Pulmonary artery endothelial cell (primary cell): ENCODE data around the gene HIVEP1. TPM values are rescaled to one million over a fixed set of nuclear protein-coding genes. Genes with fewer than 3 reads are reported as not detected.

ENCODE experiments used
- DNase-seq: peaks from one replicate; pipeline ENCODE4 v3.0.0-alpha.2; 2011; ENCODE audit warnings: low read depth, low spot score
- total RNA-seq: library from RNA; depleted of rRNA; stranded (reverse); fragments of >200 nt; gene quantifications from 2 replicates; pipeline ENCODE4 v1.2.3, GENCODE V29; 2014

The HIVEP1 gene
- total RNA-seq, 1 donor from 2014 or later, result 11.0 TPM

DNA sequence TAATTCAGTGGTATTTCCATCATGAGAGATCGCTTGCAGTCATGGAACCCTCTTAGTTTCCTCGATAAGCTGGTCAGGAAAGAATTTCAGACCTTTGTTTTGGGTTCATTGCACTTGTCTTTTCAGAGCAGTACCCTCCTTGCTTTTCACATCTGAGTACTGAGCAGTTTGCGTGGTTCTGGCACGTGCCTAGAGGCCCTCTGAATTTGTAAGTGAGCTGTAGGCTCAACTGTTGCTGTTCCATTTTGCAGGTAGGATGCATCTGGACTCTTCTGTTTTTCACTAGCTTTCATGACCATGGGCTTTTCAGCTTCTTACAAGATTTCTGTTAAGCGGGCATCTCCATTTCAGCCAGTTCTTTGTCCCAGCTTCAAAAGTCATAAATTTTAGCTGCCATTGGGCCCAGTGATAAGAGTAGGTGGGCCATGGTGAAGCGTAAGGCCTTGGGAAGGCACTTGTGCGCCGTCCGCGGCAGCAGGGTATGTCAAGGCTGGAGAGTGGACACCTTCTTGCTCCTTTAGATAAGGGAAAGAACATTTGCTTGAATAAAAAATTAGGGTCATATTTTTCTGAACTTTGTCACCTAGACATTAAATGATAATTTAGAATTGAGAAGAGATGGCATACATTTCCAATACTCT, 35.8 kb downstream of the HIVEP1 start:
- DNase-seq, result no peak

DNA sequence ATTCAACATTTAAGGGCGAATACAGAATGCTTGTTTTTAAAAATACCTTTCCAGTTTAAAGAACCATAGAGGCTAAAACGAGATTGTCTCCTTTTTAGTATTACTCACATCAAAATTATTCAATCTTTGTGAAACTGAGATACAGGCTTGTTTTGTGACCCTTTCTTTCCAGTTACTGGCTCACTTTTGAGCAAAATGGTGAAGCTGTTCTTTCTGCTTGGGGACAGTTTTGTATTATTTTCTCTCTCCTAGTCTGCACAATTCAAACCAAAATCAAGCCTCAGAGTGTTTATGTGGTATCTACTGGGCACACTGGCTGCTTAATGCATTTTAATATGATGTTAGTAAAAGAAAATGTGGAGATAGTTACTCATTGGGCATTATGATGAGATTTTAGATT, 36.5 kb downstream of the HIVEP1 start:
- no peak for DNase-seq

DNA sequence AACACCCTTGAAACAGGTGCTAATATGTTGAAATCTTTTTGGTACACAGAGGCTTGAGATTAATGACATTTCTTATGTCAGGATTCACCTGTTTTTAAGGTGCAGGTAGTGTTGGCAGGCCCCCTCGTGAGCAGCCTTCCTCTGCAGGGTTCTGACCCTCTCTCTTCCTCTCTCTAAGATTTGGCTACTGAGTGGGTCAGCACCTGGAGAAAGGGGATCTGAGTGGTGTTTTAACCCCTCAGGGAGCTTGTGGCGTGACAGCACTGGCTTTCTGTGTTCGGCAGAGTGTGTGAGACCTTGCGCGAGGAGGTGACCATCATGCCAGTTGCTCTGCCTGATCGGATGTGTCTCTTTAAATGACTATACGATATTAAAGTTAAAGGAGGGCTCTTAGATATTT, 37.1 kb downstream of the HIVEP1 start:
- no peak for DNase-seq

DNA sequence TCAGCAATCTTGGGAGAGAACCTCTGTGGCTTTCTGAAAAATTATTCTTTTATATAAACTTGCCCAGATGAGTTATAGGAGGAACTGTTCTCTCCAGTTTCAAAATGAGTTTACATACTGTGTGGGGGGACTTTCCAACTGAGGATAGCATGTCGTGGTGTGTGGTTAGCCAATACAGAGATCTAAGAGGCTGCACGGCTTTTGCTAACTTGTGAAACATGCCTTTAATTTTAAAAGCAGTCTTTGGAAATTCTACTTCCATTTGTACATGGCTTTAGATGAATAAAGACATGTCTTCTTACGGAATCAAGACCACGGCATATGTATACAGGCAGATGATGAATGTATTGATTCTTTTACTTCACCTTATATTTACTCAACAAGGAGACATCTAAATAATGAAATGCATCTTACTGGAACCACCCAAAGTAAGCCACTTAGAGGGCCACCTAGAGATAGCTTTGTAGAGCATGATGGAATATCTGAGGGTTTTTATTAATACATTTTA, 39.8 kb downstream of the HIVEP1 start:
- no peak for DNase-seq

DNA sequence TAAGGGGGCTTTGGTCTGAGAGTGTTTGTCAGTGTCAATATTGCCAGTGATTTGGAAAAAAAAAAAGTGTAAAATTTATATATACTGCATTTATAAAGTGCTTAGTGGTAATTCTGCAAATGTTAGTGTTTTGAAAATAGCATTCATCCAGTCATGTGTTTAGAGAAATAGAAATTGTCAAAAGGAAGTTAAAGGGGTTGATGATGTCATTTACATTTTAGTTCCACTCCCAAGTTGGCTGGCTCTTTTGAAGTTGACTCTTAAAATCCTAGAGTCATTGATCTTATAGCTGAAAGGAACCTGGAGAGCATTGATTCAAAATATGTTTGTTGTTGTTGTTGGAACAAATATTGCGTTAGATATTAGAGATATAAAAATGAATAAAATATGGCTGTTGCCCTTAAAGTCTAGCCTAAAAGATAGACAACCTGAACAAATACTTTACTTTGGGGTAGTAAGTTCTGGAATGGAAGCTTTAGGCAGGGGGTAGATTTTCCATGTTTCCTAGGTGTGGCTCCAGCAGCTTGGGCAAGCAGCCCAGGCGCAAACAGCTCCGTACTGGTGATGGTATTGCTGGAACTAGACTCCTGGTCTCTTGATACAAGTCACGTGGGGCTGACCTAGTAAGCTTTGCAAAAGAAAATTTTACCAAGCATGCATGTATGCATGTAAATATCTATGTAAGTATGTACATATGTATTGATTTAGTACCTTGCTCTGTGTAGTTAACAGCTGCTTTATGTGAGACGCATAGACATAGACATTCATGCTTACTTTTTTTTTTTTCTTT, 46.3 kb downstream of the HIVEP1 start:
- DNase-seq, result no peak

DNA sequence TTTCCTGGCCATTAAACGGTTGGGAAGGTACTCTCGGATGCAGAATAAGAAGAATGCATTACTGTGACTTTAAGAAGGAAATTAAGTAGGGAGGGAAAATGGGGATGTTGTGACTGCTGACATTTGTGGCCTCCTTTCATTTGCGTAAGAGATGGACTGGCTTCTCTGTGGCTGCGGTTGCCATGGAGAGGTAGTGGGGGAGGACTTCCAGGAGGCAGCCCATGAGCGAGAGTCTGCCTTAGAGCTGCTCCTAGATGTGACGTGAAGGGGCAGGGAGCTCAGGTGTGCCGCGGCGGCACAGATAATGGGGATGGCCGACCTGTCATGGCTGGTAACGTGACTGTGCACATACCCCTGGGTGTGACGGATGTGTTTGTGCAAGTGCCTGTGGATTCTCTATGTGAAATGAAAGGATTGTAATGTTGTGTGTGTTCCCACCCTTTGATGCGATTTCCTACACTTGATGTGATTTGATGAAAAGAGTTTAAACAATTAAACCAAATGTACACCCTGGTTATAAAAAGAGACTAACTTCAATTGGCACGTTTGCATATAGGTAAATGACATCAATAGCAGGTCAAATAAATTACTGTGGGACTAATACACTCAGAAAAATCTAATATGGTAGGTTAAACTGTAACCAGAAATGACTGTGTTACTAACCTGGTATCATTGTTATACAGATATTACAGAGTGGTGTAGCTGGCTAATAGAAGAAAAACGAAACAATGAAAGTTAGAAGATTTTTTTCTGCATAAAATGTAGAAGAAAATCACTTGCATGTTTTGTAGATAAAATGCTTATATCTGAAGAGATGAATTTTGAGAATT, 48.9 kb downstream of the HIVEP1 start:
- no peak for DNase-seq

DNA sequence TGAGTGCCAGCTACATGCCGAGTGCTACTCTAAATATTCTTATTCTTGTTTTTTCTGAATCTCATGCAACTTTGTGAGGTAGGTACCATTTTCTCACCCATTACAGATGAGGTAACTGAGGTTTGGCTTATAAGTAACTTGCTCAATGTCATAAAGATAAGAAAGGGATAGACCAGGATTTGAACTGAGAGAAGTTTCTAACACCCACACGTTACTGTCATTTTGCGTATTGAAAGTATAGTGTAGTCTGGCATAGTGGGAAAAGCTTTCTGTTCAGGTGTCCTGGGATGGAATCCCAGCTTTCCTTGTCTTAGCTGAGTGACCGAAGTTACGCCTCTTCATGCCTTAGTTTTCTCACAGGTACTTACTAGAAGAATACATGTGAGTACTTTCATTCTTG, 50.5 kb downstream of the HIVEP1 start:
- no peak for DNase-seq

DNA sequence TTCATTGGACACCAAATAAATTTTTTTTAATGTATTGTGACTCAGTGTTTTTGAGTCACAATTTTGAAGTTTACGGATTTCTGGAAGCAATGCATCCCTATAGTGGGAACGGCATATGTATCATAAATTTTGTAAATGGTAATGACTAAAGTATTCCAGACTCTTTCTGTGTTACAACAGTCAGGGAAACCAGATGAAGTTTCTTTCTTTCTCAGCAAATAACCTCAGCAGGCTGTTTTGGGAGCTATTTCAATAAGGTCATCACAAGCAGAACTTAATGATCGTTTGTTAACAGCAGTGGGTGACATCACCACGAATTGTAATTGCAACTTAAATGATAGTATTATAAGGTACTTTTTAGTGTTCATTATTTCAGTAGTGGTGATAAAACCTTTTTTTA, 52.0 kb downstream of the HIVEP1 start:
- DNase-seq, result no peak

DNA sequence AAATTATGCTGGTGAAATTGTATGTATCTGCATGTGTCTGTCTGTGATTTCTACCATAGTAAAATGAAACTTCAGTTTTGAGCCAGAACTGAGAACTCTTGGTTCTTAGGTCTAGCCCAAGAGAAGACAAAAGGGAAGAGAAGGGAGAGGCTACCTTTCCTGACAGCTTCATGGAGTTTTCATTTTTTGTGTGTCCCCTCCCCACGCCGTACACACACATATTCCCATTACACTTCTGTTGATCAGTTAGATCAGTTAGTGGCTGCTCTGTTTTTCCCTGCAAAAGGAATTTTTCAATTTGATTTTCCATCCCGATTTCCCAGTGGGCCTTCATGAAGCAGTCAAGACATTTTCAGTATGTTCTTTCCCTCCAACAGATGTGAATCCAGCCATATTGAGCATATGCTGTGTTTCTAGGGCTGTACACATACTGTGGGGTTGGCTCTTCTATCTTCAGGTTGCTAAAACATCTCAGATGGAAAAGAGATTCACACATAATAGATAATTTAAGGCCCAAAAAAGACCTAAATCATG, 52.5 kb downstream of the HIVEP1 start:
- no peak for DNase-seq

DNA sequence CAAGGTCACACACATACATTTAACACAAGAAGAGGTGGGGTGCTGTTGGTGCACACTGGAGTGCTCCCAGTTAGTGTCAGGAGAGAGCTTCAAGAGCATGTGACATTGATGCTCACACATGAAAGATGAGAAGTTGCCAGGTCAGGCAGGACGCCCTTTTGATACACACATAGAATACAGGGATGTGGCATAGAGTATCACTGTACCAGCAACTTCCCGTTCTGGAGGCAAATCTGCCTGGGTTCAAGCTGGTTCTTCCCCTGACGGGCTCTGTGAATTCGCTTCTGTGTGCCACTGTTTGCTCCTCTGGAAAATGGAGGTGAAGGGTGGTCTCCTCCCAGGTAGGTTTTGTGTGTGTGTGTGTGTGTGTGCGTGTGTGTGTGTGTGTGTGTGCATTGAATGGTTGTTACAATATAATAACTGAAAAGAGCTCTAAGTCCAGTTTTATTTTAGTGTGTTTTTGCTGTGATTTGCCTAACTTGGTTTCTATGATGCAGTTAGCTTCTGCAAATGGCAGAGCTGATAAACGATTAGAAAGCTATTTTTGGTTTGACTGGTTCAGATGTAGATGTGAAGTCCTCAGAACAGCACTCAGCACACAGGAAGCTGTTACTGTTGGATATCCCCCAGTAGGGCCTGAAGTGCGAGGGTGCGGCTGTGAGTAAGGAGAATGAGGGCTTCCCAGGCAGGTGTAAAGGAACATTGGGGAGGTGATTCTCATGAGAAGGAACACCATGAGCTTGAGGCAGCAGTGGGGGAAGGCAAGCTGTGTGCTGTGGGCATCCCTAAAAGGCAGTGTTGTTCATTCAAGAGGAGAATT, 53.4 kb downstream of the HIVEP1 start:
- DNase-seq, result no peak

DNA sequence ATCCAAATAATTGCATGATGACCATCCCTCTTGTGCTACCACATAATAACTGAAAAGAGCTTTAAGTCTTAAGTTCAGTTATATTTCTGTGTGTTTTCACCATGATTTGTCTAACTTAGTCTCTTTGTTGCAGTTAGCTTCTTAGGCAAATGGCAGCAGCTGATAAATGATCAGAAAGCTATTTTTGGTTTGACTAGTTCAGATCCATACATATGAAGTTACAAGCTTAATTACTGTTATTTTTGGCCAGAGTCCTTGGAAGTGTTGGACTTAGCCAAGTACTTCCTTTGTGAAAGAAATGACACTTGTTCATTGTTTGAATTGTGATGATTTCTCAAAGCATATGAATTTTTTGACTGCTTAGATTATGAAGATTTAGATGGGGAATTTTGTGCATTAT, 54.2 kb downstream of the HIVEP1 start:
- DNase-seq, result peak; percentile 39

DNA sequence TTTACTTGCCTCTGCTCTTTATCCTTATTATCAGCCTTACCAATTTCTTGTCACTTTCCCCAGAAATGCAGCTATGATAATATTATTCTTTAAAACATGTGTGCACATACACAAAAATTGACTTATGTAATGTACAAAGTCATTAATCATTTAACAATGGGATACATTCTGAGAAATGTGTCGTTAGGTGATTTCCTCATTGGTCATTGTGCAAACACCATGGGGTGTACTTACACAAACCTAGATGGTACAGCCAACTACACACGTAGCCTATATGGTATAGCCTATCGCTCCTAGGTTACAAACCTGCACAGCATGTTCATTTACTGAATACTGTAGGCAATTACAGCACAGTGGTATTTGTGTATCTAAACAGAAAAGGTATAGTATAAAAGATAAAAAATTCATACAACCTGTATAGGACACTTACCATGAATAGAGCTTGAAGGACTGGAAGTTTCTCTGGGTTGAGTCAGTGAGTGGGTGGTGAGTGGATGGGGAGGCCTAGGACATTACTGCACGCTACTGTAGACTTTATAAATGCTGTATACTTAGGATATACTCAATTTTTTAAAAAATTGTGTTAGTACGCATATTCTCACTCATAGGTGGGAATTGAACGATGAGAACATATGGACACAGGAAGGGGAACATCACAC, 56.9 kb downstream of the HIVEP1 start:
- DNase-seq, result no peak

DNA sequence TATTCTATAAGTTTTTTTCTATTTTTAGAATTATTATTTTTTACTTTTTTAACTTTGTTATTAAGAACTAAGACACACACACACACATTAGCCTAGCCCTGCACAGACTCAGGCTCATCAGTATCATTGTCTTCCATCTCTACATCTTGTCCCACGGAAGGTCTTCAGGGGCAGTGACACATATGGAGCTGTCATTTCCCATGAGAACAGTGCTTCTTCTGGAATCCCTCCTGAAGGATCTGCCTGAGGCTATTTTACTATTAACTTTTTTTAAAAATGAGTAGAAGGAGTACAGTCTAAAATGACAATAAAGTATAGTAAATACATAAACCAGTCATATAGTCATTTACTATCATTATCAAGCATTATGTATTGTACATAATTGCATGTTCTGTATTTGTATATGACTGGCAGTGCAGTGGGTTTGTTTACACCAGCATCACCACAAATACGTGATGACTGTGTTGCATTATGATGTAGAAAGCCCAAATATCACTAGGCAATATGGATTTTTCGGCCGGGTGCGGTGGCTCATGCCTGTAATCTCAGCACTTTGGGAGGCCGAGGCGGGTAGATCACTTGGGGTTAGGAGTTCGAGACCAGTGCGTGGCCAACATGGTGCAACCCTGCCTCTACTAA, 57.9 kb downstream of the HIVEP1 start:
- DNase-seq, result no peak

DNA sequence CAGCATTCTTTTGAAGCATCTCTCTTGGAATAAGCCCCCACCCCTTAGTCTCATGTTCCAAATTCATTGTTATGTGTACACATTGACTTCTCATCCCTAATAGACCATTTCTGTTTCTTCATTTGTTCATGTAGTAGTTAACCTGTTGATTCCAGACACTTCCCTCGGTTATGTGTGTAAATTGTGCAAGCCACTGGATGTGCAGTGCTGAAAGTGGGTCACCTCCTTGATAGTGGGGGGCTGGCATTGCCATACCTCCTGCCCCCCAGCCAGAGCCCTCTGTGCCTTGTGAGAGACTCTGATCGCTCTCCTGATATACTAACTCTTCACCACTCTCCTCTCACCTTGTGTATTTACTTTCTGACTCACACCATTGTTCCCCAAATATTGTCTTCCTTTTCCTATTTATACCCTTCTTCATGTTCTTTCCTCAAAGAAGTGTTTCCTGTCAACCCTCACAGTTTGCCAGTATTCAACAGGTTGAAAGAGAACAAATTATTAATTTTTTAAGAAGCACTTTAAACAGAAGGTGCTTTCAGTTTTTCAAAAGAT, 59.0 kb downstream of the HIVEP1 start:
- no peak for DNase-seq

DNA sequence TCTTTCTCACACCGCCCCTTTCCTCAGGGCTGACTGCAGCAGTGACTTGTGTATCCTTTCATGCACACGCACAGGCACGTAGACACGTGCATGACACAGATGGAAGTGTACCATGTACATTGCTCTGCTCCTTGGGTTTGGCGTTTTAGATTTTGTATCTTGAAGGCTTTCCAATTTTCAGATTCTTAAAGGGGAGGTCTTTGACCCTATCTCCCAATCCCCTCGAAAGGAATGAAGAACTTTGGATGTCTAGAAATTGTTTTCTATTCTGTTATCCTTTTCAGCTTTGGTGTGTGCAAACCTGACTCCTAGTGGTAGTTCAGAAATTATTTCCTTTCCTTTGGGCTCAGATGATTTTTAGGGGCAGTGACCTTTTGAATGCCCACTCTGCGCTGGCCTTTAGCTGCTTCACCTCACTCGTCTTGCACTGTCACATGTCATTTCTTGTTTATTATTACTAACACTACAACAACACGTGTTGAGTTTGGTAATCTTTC, 63.0 kb downstream of the HIVEP1 start:
- no peak for DNase-seq

DNA sequence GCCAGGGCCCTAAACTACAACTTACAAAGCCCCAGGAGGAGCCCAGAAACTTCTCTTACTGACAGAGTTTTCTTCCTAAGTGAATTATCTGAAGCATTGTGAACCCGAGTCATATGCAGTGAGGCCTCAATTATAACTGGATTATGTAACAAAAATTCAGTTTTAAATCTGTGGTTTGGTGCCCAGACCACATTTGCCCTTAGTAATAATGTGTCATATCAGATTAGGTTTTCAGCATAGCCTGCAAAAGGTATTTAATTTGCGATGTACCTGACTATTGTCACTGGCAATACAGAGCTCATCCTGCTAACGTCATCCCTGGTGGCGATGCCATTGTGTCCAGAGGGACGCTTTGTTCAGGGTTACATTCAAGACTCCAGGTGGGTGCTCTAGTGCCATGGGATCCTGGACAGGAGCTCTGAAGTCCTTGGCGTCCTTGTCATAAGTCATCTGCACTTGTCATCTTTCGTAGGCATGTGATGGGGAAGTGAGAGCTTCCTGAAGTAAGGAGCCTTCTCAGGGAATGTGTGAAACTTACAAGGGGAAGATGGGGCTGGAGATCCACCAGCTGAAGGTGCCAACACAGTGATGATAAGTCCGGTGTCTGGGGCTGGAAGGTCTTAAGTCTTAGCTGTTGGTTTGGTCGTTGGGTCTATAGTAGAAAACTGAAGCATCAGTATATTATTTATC, 65.1 kb downstream of the HIVEP1 start:
- no peak for DNase-seq

DNA sequence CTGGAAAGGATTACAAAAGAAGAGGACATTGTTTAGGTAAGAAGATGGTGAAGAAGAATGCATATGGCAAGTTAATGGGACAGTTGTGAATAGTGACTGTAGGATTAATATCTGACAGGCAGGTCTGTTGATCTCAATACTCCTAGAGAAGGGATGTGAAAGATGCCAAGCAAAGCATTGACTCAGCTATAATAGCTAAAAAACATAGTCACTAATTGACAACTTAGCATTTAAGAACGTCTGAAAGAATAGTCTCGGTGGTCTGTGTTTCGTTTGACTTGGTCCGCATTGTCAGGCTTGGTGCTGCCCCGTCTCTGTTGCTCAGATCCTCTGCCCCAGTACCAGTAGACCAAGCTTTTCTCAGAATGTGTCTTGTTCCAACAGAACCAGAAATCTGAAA, 65.9 kb downstream of the HIVEP1 start:
- no peak for DNase-seq

DNA sequence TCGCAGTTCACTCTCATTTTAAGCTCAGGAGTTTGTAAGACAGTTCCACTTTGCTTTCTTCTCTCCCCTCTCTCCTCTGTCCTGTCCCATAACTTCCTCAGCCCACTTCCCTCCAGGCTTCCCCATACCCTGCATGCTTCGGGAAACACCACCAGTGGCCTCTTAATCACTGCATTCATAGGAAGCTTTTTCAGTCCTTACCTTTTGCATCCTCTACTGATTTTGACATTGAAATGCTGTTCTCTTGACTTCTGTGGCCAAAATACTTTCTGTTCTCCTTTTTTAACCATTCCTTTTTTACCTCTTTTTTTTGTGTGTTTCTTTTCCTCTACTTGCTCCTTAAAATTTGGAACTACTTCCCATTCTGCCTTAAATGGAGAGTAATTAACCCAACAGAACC, 69.7 kb downstream of the HIVEP1 start:
- DNase-seq, result no peak

DNA sequence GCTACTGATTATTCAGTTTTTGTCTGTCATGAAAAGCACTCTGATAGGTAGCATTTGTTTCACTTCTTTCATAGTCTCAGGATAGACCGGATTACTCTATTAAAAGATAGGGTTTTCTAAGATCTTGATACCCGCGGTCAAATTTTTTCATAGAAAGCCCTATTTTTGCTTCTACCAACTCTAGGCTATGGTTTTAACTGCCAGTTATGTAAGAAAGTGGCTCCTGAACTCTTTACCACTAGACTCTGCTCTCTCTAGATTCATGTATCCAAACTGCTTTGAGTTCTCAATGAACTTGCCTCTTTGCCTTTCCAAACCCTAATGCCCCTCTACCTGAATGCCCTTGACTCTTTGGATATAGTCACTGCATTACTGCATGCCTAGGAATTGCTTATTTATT, 70.3 kb downstream of the HIVEP1 start:
- no peak for DNase-seq
